H1 (cell line): Measurements from ENCODE around the gene ANKRD11. TPM values are rescaled to one million over a fixed set of nuclear protein-coding genes. Genes with fewer than 3 reads are reported as not detected.

Experiments used
- CTCF ChIA-PET: fragments of 300-600 bp; sonication (Branson Sonifier 250); formaldehyde crosslinking; loops from one replicate; lab custom pipeline; 2021; ENCODE audit not compliant: partially characterized antibody; lab: Charles Lee
- POLR2A ChIA-PET: fragments of 300-600 bp; sonication (Branson Sonifier 250); formaldehyde crosslinking; loops from one replicate; lab custom pipeline; 2021; ENCODE audit warnings: inconsistent platforms; ENCODE audit not compliant: partially characterized antibody; lab: Charles Lee
- DNase-seq, 2 experiments: peaks; one replicate each; pipeline versions ENCODE4 v3.0.0 to v3.0.0-alpha.2; 2010 to 2022; ENCODE audit warnings: low spot score in 2 of 2, low read depth in 1 of 2, mixed read lengths in 1 of 2
- FAIRE-seq: peaks from 2 replicates; lab custom pipeline; 2011; peaks lifted over from hg19 to GRCh38; lab: Jason Lieb, UNC
- H2AFZ ChIP-seq: 2 replicates; pipeline ENCODE4 v1.8.1; 2012; ENCODE audit warnings: low read length, inconsistent platforms
- H2AK5ac ChIP-seq: 2 replicates; pipeline ENCODE4 v1.6.1; 2013; ENCODE audit warnings: low read depth, low read length
- H2BK120ac ChIP-seq: replicated peaks from 2 replicates; pipeline ENCODE3; 2013; ENCODE audit warnings: low read depth, low read length, inconsistent platforms
- H2BK12ac ChIP-seq: 2 replicates; pipeline ENCODE4 v1.6.1; 2013; ENCODE audit warnings: low read depth, low read length
- H2BK15ac ChIP-seq: 2 replicates; pipeline ENCODE4 v1.6.1; 2013; ENCODE audit warnings: low read length
- H2BK20ac ChIP-seq: 2 replicates; pipeline ENCODE4 v1.6.1; 2013; ENCODE audit warnings: low read length
- H2BK5ac ChIP-seq: 2 replicates; pipeline ENCODE4 v1.6.1; 2013; ENCODE audit warnings: low read depth, low read length
- H3K14ac ChIP-seq: 2 replicates; pipeline ENCODE4 v1.6.1; 2013; ENCODE audit warnings: inconsistent platforms; ENCODE audit not compliant: insufficient read length
- H3K18ac ChIP-seq: 2 replicates; pipeline ENCODE4 v1.6.1; 2013; ENCODE audit warnings: low read length; ENCODE audit errors: extremely low read depth
- H3K23ac ChIP-seq: 2 replicates; pipeline ENCODE4 v1.6.1; 2013; ENCODE audit warnings: inconsistent platforms; ENCODE audit not compliant: insufficient read length
- H3K23me2 ChIP-seq: 2 replicates; pipeline ENCODE4 v1.6.1; 2013; ENCODE audit warnings: low read depth, low read length
- H3K27ac ChIP-seq: 2 replicates; pipeline ENCODE4 v1.6.1; 2011; ENCODE audit warnings: low read depth, low read length, inconsistent platforms
- H3K27me3 ChIP-seq, 4 experiments: replicated peaks in 1 of 4; 1 replicate in 1 of 4; 2 replicates in 3 of 4; pipeline versions ENCODE4 v1.6.1 to v1.8.1; 2011 to 2013; ENCODE audit warnings: low read length in 3 of 4, mild to moderate bottlenecking in 3 of 4, inconsistent platforms in 2 of 4, mixed read lengths in 2 of 4, moderate library complexity in 1 of 4; ENCODE audit not compliant: control insufficient read depth in 3 of 4, insufficient read depth in 3 of 4; ENCODE audit errors: extremely low read depth in 1 of 4
- H3K36me3 ChIP-seq, 4 experiments: 2 replicates each; pipeline versions ENCODE4 v1.6.1 to v1.8.1; 2011 to 2013; ENCODE audit warnings: mild to moderate bottlenecking in 4 of 4, low read length in 3 of 4, moderate library complexity in 2 of 4, control low read depth in 1 of 4, inconsistent platforms in 1 of 4; ENCODE audit not compliant: insufficient read depth in 4 of 4, control insufficient read depth in 2 of 4
- H3K4ac ChIP-seq: replicated peaks from 2 replicates; pipeline ENCODE3; 2013; ENCODE audit warnings: low read length, low read depth, mixed read lengths, inconsistent platforms; ENCODE audit not compliant: insufficient read length
- H3K4me1 ChIP-seq, 4 experiments: replicated peaks in 1 of 4; 1 replicate in 1 of 4; 2 replicates in 3 of 4; pipeline versions ENCODE4 v1.6.1 to v1.8.1; 2011 to 2013; ENCODE audit warnings: low read length in 3 of 4, inconsistent platforms in 2 of 4, mixed read lengths in 1 of 4; ENCODE audit not compliant: insufficient read depth in 4 of 4, control insufficient read depth in 3 of 4
- H3K4me2 ChIP-seq, 2 experiments: 2 replicates each; pipeline versions ENCODE4 v1.6.1 to v1.8.1; 2011 to 2013; ENCODE audit warnings: low read depth in 2 of 2, low read length in 2 of 2, control low read depth in 1 of 2, inconsistent platforms in 1 of 2, mild to moderate bottlenecking in 1 of 2; ENCODE audit not compliant: insufficient read depth in 1 of 2
- H3K4me3 ChIP-seq, 4 experiments: fragments of 200-600, 300-600 bp in 1 of 4; sonication (generic), shearing (Covaris generic), sonication (Bioruptor Twin) in 1 of 4; 2 replicates each; pipeline versions ENCODE4 v1.5.1 to v1.8.1; 2011 to 2016; ENCODE audit warnings: low read length in 4 of 4, low read depth in 3 of 4, control low read depth in 2 of 4, inconsistent platforms in 2 of 4, mild to moderate bottlenecking in 2 of 4, mixed read lengths in 1 of 4, moderate library complexity in 1 of 4; ENCODE audit not compliant: insufficient read depth in 2 of 4; ENCODE audit errors: extremely low read depth in 1 of 4
- H3K56ac ChIP-seq: replicated peaks from 2 replicates; pipeline ENCODE3; 2013; ENCODE audit warnings: low read depth, mild to moderate bottlenecking, mixed read lengths, low read length, inconsistent platforms; ENCODE audit not compliant: insufficient read length
- H3K79me1 ChIP-seq: 2 replicates; pipeline ENCODE4 v1.6.1; 2013; ENCODE audit warnings: low read depth, low read length, control low read depth
- H3K79me2 ChIP-seq, 2 experiments: 2 replicates each; pipeline versions ENCODE4 v1.6.1 to v1.8.1; 2012 to 2013; ENCODE audit warnings: low read length in 2 of 2, mild to moderate bottlenecking in 2 of 2, inconsistent platforms in 1 of 2; ENCODE audit not compliant: insufficient read depth in 2 of 2, control insufficient read depth in 1 of 2
- H3K9ac ChIP-seq, 4 experiments: replicated peaks in 1 of 4; 1 replicate in 1 of 4; 2 replicates in 3 of 4; pipeline versions ENCODE4 v1.6.1 to v1.8.1; 2011 to 2013; ENCODE audit warnings: low read depth in 3 of 4, low read length in 3 of 4, control low read depth in 2 of 4, mild to moderate bottlenecking in 2 of 4, moderate library complexity in 2 of 4, inconsistent platforms in 1 of 4; ENCODE audit errors: extremely low read depth in 1 of 4
- H3K9me3 ChIP-seq, 2 experiments: 2 replicates each; pipeline versions ENCODE4 v1.6.1 to v1.8.1; 2012 to 2013; ENCODE audit warnings: mild to moderate bottlenecking in 2 of 2, moderate library complexity in 2 of 2, control low read depth in 1 of 2, inconsistent platforms in 1 of 2, low read depth in 1 of 2, low read length in 1 of 2, mixed read lengths in 1 of 2; ENCODE audit not compliant: insufficient read depth in 2 of 2
- H4K20me1 ChIP-seq, 2 experiments: replicated peaks in 1 of 2; 2 replicates each; pipeline versions ENCODE3 to v1.8.1; 2011 to 2013; ENCODE audit warnings: inconsistent platforms in 2 of 2, low read length in 2 of 2, mild to moderate bottlenecking in 1 of 2; ENCODE audit not compliant: insufficient read depth in 2 of 2, control insufficient read depth in 1 of 2
- H4K5ac ChIP-seq: 2 replicates; pipeline ENCODE4 v1.6.1; 2013; ENCODE audit warnings: low read length, low read depth, mixed read lengths, inconsistent platforms; ENCODE audit not compliant: insufficient read length
- H4K8ac ChIP-seq: 2 replicates; pipeline ENCODE4 v1.8.0; 2013; ENCODE audit warnings: mild to moderate bottlenecking, moderate library complexity, low read length, inconsistent platforms; ENCODE audit not compliant: insufficient read depth; ENCODE audit errors: extremely low read depth
- H4K91ac ChIP-seq: replicated peaks from 2 replicates; pipeline ENCODE3; 2013; ENCODE audit warnings: low read length, mixed read lengths, inconsistent platforms; ENCODE audit not compliant: insufficient read length
- CBX5 ChIP-seq: fragments of 300-800, 300-1000 bp; sonication (generic); IDR thresholded peaks from 2 replicates; pipeline ENCODE4 v1.7.1; 2016; ENCODE audit warnings: antibody characterized with exemption, low read length, low read depth
- CREB1 ChIP-seq: IDR thresholded peaks from 2 replicates; pipeline ENCODE4 v1.6.1; 2012; ENCODE audit warnings: inconsistent platforms
- CTBP2 ChIP-seq: IDR thresholded peaks from 2 replicates; pipeline ENCODE4 v1.7.0; 2011; ENCODE audit warnings: borderline replicate concordance, mild to moderate bottlenecking, moderate library complexity, mixed read lengths, low read length; ENCODE audit not compliant: insufficient read depth, insufficient read length
- HDAC2 ChIP-seq, 2 experiments: fragments of 300-600 bp in 1 of 2; sonication (generic) in 1 of 2; IDR thresholded peaks; 2 replicates each; pipeline ENCODE4 v1.6.1; 2011 to 2012; ENCODE audit warnings: low read depth in 2 of 2, low read length in 2 of 2, mild to moderate bottlenecking in 2 of 2, moderate library complexity in 2 of 2, borderline replicate concordance in 1 of 2, inconsistent platforms in 1 of 2
- JUND ChIP-seq: IDR thresholded peaks from 2 replicates; pipeline ENCODE4 v1.6.1; 2011; ENCODE audit warnings: mild to moderate bottlenecking, improper control_type of control experiment, low read length
- KDM1A ChIP-seq: fragments of 200-600, 300-600 bp; sonication (generic); IDR thresholded peaks from 2 replicates; pipeline ENCODE4 v1.7.1; 2016; ENCODE audit warnings: mild to moderate bottlenecking, low read length, borderline replicate concordance
- NRF1 ChIP-seq: IDR thresholded peaks from 2 replicates; pipeline ENCODE4 v1.6.1; 2011; ENCODE audit warnings: mild to moderate bottlenecking, low read depth, low read length, improper control_type of control experiment
- POU5F1 ChIP-seq: IDR thresholded peaks from 2 replicates; pipeline ENCODE4 v1.6.1; 2011; ENCODE audit warnings: low read depth, mild to moderate bottlenecking, low read length, moderate library complexity
- RFX5 ChIP-seq: IDR thresholded peaks from 2 replicates; pipeline ENCODE4 v1.6.1; 2011; ENCODE audit warnings: low read depth, low read length, improper control_type of control experiment, borderline replicate concordance
- RNF2 ChIP-seq: fragments of 200-900, 300-1000 bp; sonication (generic); IDR thresholded peaks from 2 replicates; pipeline ENCODE4 v1.7.1; 2016; ENCODE audit warnings: borderline replicate concordance, low read depth, mild to moderate bottlenecking, antibody characterized with exemption, low read length; ENCODE audit not compliant: poor library complexity, severe bottlenecking; ENCODE audit errors: missing control alignments
- RXRA ChIP-seq: IDR thresholded peaks from 2 replicates; pipeline ENCODE4 v1.6.1; 2011; ENCODE audit warnings: low read depth, mild to moderate bottlenecking, low read length, moderate library complexity; ENCODE audit not compliant: insufficient read depth
- SP2 ChIP-seq: IDR thresholded peaks from 2 replicates; pipeline ENCODE4 v1.6.1; 2012; ENCODE audit warnings: mild to moderate bottlenecking, low read length, inconsistent platforms
- SUZ12 ChIP-seq: fragments of 200-600 bp; sonication (generic); IDR thresholded peaks from 2 replicates; pipeline ENCODE4 v1.6.1; 2012; ENCODE audit warnings: mild to moderate bottlenecking, inconsistent platforms, low read length, moderate library complexity, mixed read lengths
- ZNF274 ChIP-seq: IDR thresholded peaks from 2 replicates; pipeline ENCODE4 v1.7.0; 2012; ENCODE audit warnings: low read length, borderline replicate concordance; ENCODE audit errors: extremely low read depth
- WGBS, 2 experiments: shearing (Covaris generic) in 1 of 2; methylation state at CpG; one replicate each; pipeline versions ENCODE4 v1.1.6 to v1.1.7; 2013 to 2015; ENCODE audit warnings: low lambda C conversion rate in 2 of 2, mixed read lengths in 2 of 2, inconsistent platforms in 1 of 2, low coverage in 1 of 2, missing lambda C conversion rate in 1 of 2; ENCODE audit not compliant: insufficient replicate concordance in 2 of 2, insufficient coverage in 1 of 2, insufficient read length in 1 of 2; ENCODE audit errors: extremely low coverage in 1 of 2, missing lambda C conversion rate in 1 of 2; 5-methylcytosine and 5-hydroxymethylcytosine counted together
- polyA plus RNA-seq, 7 experiments: library from polyadenylated mRNA; depleted of rRNA in 3 of 7; stranded (reverse) in 5 of 7; unstranded in 2 of 7; fragments of >200 nt in 5 of 7; fragments of 200-250 nt in 2 of 7; gene quantifications; 1 replicate in 5 of 7; 2 replicates in 1 of 7; 4 replicates in 1 of 7; pipeline versions ENCODE4 v1.2.1 to v1.2.3, GENCODE V29; 2011 to 2013; ENCODE audit warnings: missing spikeins in 2 of 7, mixed read lengths in 2 of 7
- total RNA-seq: library from RNA; stranded (reverse); fragmentation: NEBNext Ultra II Directional; extraction: Animal tissue kit (Norgen Biotek cat#: 25700); gene quantifications from 2 replicates; pipeline ENCODE4 v1.2.1, GENCODE V29; 2021

ANKRD11 gene
- total and polyA plus RNA-seq, 2 of the 8 experiments (the other 6 are each of a cell fraction or from before 2014, with no cell fraction given): 46.5 to 142 TPM

- no peak overlapping the region for H3K23ac ChIP-seq
- no peaks in the 10 kb centered on the region for H3K36me3 ChIP-seq
- peaks cover 21 to 99% of the 10 kb centered on the region in 2 experiments for H3K79me2 ChIP-seq
- ChIA-PET CTCF (interaction anchor here (0.5 to 5.6 kb wide), 9 partner anchors 9 to 641 kb away, joined by 3 to 31 read pairs (median 4); no protein-coding TSS in a partner anchor), POLR2A (interaction anchor here (0.8 to 1.3 kb wide), 3 partner anchors 9 to 58 kb away, joined by 3 to 5 read pairs (median 4); no protein-coding TSS in a partner anchor)
- no peak overlapping the region for H2BK5ac ChIP-seq
- FAIRE-seq (no peak), DNase-seq (no peak)
- H3K18ac ChIP-seq: no peak overlapping the region
- H4K20me1 ChIP-seq: peaks cover 39 to 51% of the 10 kb centered on the region in 2 experiments
- H2AK5ac ChIP-seq: no peak overlapping the region
- no peaks in the 10 kb centered on the region for H3K23me2 ChIP-seq
- no peak overlapping the region for H2AFZ ChIP-seq
- H3K4me1 ChIP-seq: peaks cover 5 to 14% (median 11%) of the 10 kb centered on the region in 4 experiments; a peak in 5 of 7 replicates
- H3K27me3 ChIP-seq: no peaks in the 10 kb centered on the region
- no peak overlapping the region for H2BK12ac ChIP-seq
- H3K79me1 ChIP-seq: peaks cover 34% of the 10 kb centered on the region
- H4K8ac ChIP-seq: no peak overlapping the region
- H3K14ac ChIP-seq: no peak overlapping the region
- no peak overlapping the region for H3K4me3 ChIP-seq
- H3K9ac ChIP-seq: no peak overlapping the region
- no peak overlapping the region for H4K91ac ChIP-seq
- no peak overlapping the region for H3K4ac ChIP-seq
- H3K27ac ChIP-seq: no peak overlapping the region
- no peak overlapping the region for H3K56ac ChIP-seq
- no peak overlapping the region for H3K4me2 ChIP-seq
- no peak overlapping the region for H2BK20ac ChIP-seq
- 88% methylated on average over 14 of the region's 15 CpGs; no CpG with 5 or more reads in 1 of the 2 experiments for WGBS, 2 experiments
- H2BK15ac ChIP-seq: no peak overlapping the region
- no peak overlapping the region for H2BK120ac ChIP-seq
- H3K9me3 ChIP-seq: no peaks in the 10 kb centered on the region
- no peak overlapping the region for H4K5ac ChIP-seq
- TF ChIP-seq RNF2 (no peak), KDM1A (no peak), CBX5 (no peak), NRF1 (no peak), SP2 (no peak), SUZ12 (no peak), ZNF274 (no peak), CREB1 (no peak), CTBP2 (no peak), RFX5 (no peak), JUND (no peak), POU5F1 (no peak), HDAC2 (IDR thresholded peaks at IDR 0.05; ENCODE audit: borderline replicate concordance in 1 of 2, low read depth in 2 of 2, low read length in 2 of 2) (no peak), RXRA (no peak)
Observed at GRCh38 chr16:89344458-89344834, 145.9 kb downstream of the ANKRD11 start.
